K562 (cell line): ENCODE results near the gene PBXIP1. TPM values are rescaled to one million over a fixed set of nuclear protein-coding genes. Genes with fewer than 3 reads are reported as not detected.

Experiments used
- CCAR2 ChIP-seq: fragments of 200-400 bp; formaldehyde crosslinking; IDR thresholded peaks from 2 replicates; pipeline ENCODE4 v1.6.1; 2017; ENCODE audit warnings: mild to moderate bottlenecking, low read depth, low read length
- ESRRA ChIP-seq: fragments of 450-650 bp; IDR thresholded peaks from 2 replicates; pipeline ENCODE4 v1.6.1; 2014; ENCODE audit warnings: low read depth, mild to moderate bottlenecking, moderate library complexity, borderline replicate concordance
- ETV5 ChIP-seq: sonication (generic); formaldehyde crosslinking; IDR thresholded peaks from 2 replicates; pipeline ENCODE4 v1.4.0; 2020; ENCODE audit warnings: low read depth, mild to moderate bottlenecking, missing genetic modification reagents
- FOXK1 ChIP-seq: sonication (generic); formaldehyde crosslinking; IDR thresholded peaks from 2 replicates; pipeline ENCODE4 v1.8.0; 2022; ENCODE audit warnings: missing genetic modification reagents, mild to moderate bottlenecking, borderline replicate concordance
- GATA2 ChIP-seq: sonication (generic); formaldehyde crosslinking; IDR thresholded peaks from 2 replicates; pipeline ENCODE4 v1.4.0; 2020; ENCODE audit warnings: mild to moderate bottlenecking, missing genetic modification reagents
- IRF9 ChIP-seq: fragments of 450-650 bp; IDR thresholded peaks from 2 replicates; pipeline ENCODE4 v1.6.1; 2016; ENCODE audit warnings: missing biosample characterization, missing genetic modification characterization
- KDM5B ChIP-seq: fragments of 200-600 bp; sonication (generic); IDR thresholded peaks from 2 replicates; pipeline ENCODE4 v1.6.1; 2012; ENCODE audit warnings: low read depth, mild to moderate bottlenecking, moderate library complexity, low read length, control low read depth, inconsistent platforms; ENCODE audit not compliant: insufficient replicate concordance
- KLF13 ChIP-seq: fragments of 450-650 bp; IDR thresholded peaks from 2 replicates; pipeline ENCODE4 v1.6.1; 2016; ENCODE audit warnings: missing genetic modification characterization, low read depth, mild to moderate bottlenecking, missing compliant biosample characterization, moderate library complexity, borderline replicate concordance
- LARP7 ChIP-seq: fragments of 450-650 bp; IDR thresholded peaks from 2 replicates; pipeline ENCODE4 v1.6.1; 2016
- NR2C1 ChIP-seq, 2 experiments: fragments of 450-650 bp; IDR thresholded peaks; 2 replicates each; pipeline ENCODE4 v1.6.1; 2017; ENCODE audit warnings: mild to moderate bottlenecking in 2 of 2, antibody characterized with exemption in 1 of 2, inconsistent platforms in 1 of 2, missing compliant biosample characterization in 1 of 2, missing genetic modification characterization in 1 of 2
- TAF1 ChIP-seq: IDR thresholded peaks from 2 replicates; pipeline ENCODE4 v1.6.1; 2011; ENCODE audit warnings: mild to moderate bottlenecking, low read length, moderate library complexity; ENCODE audit not compliant: insufficient read depth, control insufficient read depth, severe bottlenecking; ENCODE audit errors: extremely low read depth
- YY1 ChIP-seq, 3 experiments: IDR thresholded peaks; 2 replicates each; pipeline ENCODE4 v1.6.1; 2011; ENCODE audit warnings: low read length in 2 of 3, mild to moderate bottlenecking in 2 of 3, moderate library complexity in 2 of 3, borderline replicate concordance in 1 of 3, control low read depth in 1 of 3, low read depth in 1 of 3; ENCODE audit not compliant: insufficient read depth in 3 of 3, insufficient replicate concordance in 2 of 3, control insufficient read depth in 1 of 3, insufficient read length in 1 of 3; ENCODE audit errors: extremely low read depth in 1 of 3
- ZBTB49 ChIP-seq: sonication (generic); formaldehyde crosslinking; IDR thresholded peaks from 2 replicates; pipeline ENCODE4 v1.8.0; 2022; ENCODE audit warnings: missing genetic modification reagents, mild to moderate bottlenecking, borderline replicate concordance
- ZNF263 ChIP-seq: sonication (generic); formaldehyde crosslinking; IDR thresholded peaks from 2 replicates; pipeline ENCODE4 v1.8.0; 2022; ENCODE audit warnings: mild to moderate bottlenecking, missing genetic modification reagents, borderline replicate concordance
- ZNF444 ChIP-seq: fragments of 250-450 bp; sonication (Bioruptor Pico); IDR thresholded peaks from 2 replicates; pipeline ENCODE4 v1.4.0; 2020; ENCODE audit warnings: mild to moderate bottlenecking, moderate library complexity
- ZNF583 ChIP-seq: fragments of 250-450 bp; sonication (Bioruptor Pico); IDR thresholded peaks from 2 replicates; pipeline ENCODE4 v1.4.0; 2020
- ZNF589 ChIP-seq: fragments of 200-800 bp; sonication (Bioruptor generic); IDR thresholded peaks from 2 replicates; pipeline ENCODE4 v1.6.1; 2016; ENCODE audit warnings: low read depth, missing genetic modification characterization, missing compliant biosample characterization
- ZNF766 ChIP-seq: fragments of 200-800 bp; sonication (Bioruptor generic); conservative IDR thresholded peaks from 2 replicates; pipeline ENCODE4 v1.6.1; 2016; ENCODE audit warnings: missing genetic modification characterization, missing compliant biosample characterization
- polyA plus RNA-seq, 8 experiments: library from polyadenylated mRNA; depleted of rRNA in 4 of 8; stranded (reverse) in 5 of 8; unstranded in 3 of 8; fragments of >200 nt; fragmentation: Nextera tagmentation in 2 of 8; fragmentation: Illumina TruSeq in 1 of 8; extraction: Ambion mirVana in 2 of 8; extraction: Trizol in 1 of 8; gene quantifications; 2 replicates each; pipeline versions ENCODE4 v1.2.1 to v1.2.3, GENCODE V29; 2011 to 2014; ENCODE audit warnings: inconsistent platforms in 1 of 8, missing spikeins in 1 of 8
- total RNA-seq, 7 experiments: library from RNA; depleted of rRNA in 6 of 7; stranded (reverse); fragments of >200 nt in 6 of 7; fragmentation: Illumina TruSeq in 2 of 7; extraction: Trizol in 2 of 7; gene quantifications; 2 replicates each; pipeline versions ENCODE4 v1.2.1 to v1.2.3, GENCODE V29; 2011 to 2021; ENCODE audit warnings: low replicate concordance in 1 of 7
- TF ChIP-seq, protein P1 (sequence below), 2 experiments: IDR thresholded peaks in 1 of 2; conservative IDR thresholded peaks in 1 of 2; 2 replicates each; pipeline ENCODE4 v1.6.1; 2016; ENCODE audit warnings: low read depth in 2 of 2, mild to moderate bottlenecking in 1 of 2, missing compliant biosample characterization in 1 of 2, missing genetic modification characterization in 1 of 2, moderate library complexity in 1 of 2

PBXIP1 gene
- total and polyA plus RNA-seq, 9 of the 15 experiments (the other 6 are each of a cell fraction or from before 2014, with no cell fraction given): 0.13 to 8.3 (median 5.8) TPM

GRCh38 chr1:154936555-154937084, 19.3 kb downstream of the PBXIP1 start, which contains the start of gene PMVK (continued):
- TF ChIP-seq CCAR2 (no peak), LARP7 (peak; percentile 59; the same call in 1 of the 2 replicates), ESRRA (peak; percentile 71; the same call in 1 of the 2 replicates), ZNF589 (CRISPR knock-in tag) (peak; percentile 85; the same call in 1 of the 2 replicates), ZNF583 (CRISPR knock-in tag) (no peak), ETV5 (CRISPR knock-in tag) (peak; percentile 96), KLF13 (tag) (peak; percentile 15; the same call in 1 of the 2 replicates), TAF1 (peak; percentile 50), ZBTB49 (peak; percentile 97; the same call in 1 of the 2 replicates), NR2C1 (IDR thresholded peaks at IDR 0.05) (0 out of 2 replicates have a peak, but pooled peaks have one; percentile 46), NR2C1 (tag; IDR thresholded peaks at IDR 0.05) (peak; percentile 32; the same call in 1 of the 2 replicates), ZNF444 (CRISPR knock-in tag) (no peak), KDM5B (peak; percentile 83), YY1 (IDR thresholded peaks at IDR 0.05; ENCODE audit: borderline replicate concordance in 1 of 3, control insufficient read depth in 1 of 3, extremely low read depth in 1 of 3, insufficient read depth in 3 of 3, insufficient read length in 1 of 3, insufficient replicate concordance in 2 of 3, low read depth in 1 of 3, low read length in 2 of 3) (peak in 2 of 3 experiments; percentile 67 to 75), IRF9 (tag) (0 out of 2 replicates have a peak, but pooled peaks have one; percentile 8), GATA2 (CRISPR knock-in tag) (peak; percentile 54; the same call in 1 of the 2 replicates), ZNF766 (CRISPR knock-in tag) (no peak), FOXK1 (peak; percentile 90; the same call in 1 of the 2 replicates), ZNF263 (CRISPR knock-in tag) (peak; percentile 77; the same call in 1 of the 2 replicates)
- TF ChIP-seq, protein P1, sequence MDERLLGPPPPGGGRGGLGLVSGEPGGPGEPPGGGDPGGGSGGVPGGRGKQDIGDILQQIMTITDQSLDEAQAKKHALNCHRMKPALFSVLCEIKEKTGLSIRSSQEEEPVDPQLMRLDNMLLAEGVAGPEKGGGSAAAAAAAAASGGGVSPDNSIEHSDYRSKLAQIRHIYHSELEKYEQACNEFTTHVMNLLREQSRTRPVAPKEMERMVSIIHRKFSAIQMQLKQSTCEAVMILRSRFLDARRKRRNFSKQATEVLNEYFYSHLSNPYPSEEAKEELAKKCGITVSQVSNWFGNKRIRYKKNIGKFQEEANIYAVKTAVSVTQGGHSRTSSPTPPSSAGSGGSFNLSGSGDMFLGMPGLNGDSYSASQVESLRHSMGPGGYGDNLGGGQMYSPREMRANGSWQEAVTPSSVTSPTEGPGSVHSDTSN (CRISPR knock-in tag; IDR thresholded peaks at IDR 0.05; ENCODE audit: low read depth): 0 out of 2 replicates have a peak, but pooled peaks have one; percentile 36
- TF ChIP-seq, protein P1 (tag; conservative IDR thresholded peaks at IDR 0.05; ENCODE audit: low read depth): no peak; the same call in 1 of the 2 replicates
